B cell (primary cell): Measurements from ENCODE around the gene TGFBR3. TPM values are rescaled to one million over a fixed set of nuclear protein-coding genes. Genes with fewer than 3 reads are reported as not detected.

ENCODE experiments used
- ATAC-seq: fragments of 200-7000 bp; cut with Tn5 transposase; one replicate; pipeline ENCODE4 v1.10.0; 2021; ENCODE audit warnings: low read depth, mild to moderate bottlenecking, moderate number of reproducible peaks, moderate library complexity
- CTCF ChIA-PET: fragments of 350-600 bp; sonication (Branson Sonifier 250); formaldehyde crosslinking; loops from one replicate; lab custom pipeline; 2021; ENCODE audit warnings: antibody characterized with exemption, inconsistent platforms; lab: Charles Lee
- POLR2A ChIA-PET: fragments of 350-600 bp; sonication (Branson Sonifier 250); formaldehyde crosslinking; loops from one replicate; lab custom pipeline; 2021; ENCODE audit warnings: antibody characterized with exemption; lab: Charles Lee
- DNase-seq: peaks from one replicate; pipeline ENCODE4 v3.0.0; 2013
- H2AFZ ChIP-seq: 2 replicates; pipeline ENCODE4 v1.6.1; 2012; ENCODE audit warnings: mild to moderate bottlenecking, low read depth, low read length; ENCODE audit not compliant: insufficient read depth, poor library complexity, severe bottlenecking
- H3K27ac ChIP-seq, 2 donors: 1 replicate in 1 of 2; 2 replicates in 1 of 2; pipeline ENCODE4 v1.5.1; 2012 to 2013; ENCODE audit warnings: low read length in 2 of 2, mild to moderate bottlenecking in 2 of 2, moderate library complexity in 1 of 2
- H3K27me3 ChIP-seq, 4 experiments: fragments of 200-600 bp in 1 of 4; sonication (generic) in 1 of 4; replicated peaks in 1 of 4; 1 replicate in 2 of 4; 2 replicates in 2 of 4; pipeline versions ENCODE4 v1.6.1 to v1.7.0; 2013 to 2016; ENCODE audit warnings: low read length in 3 of 4, mild to moderate bottlenecking in 2 of 4, mixed read lengths in 1 of 4, moderate library complexity in 1 of 4; ENCODE audit not compliant: insufficient read depth in 4 of 4, control insufficient read depth in 3 of 4; ENCODE audit errors: control extremely low read depth in 1 of 4
- H3K36me3 ChIP-seq, 2 experiments: replicated peaks in 1 of 2; 1 replicate in 1 of 2; 2 replicates in 1 of 2; pipeline versions ENCODE4 v1.6.1 to v1.7.1; 2013; ENCODE audit warnings: low read length in 1 of 2; ENCODE audit not compliant: insufficient read depth in 2 of 2, control insufficient read depth in 1 of 2; ENCODE audit errors: control extremely low read depth in 1 of 2, extremely low read depth in 1 of 2
- H3K4me1 ChIP-seq, 2 donors: fragments of 200-600 bp in 1 of 2; sonication (generic) in 1 of 2; 1 replicate in 1 of 2; 2 replicates in 1 of 2; pipeline versions ENCODE4 v1.5.1 to v1.6.1; 2013 to 2017; ENCODE audit warnings: low read length in 2 of 2; ENCODE audit not compliant: control insufficient read depth in 2 of 2, insufficient read depth in 2 of 2
- H3K4me2 ChIP-seq: replicated peaks from 2 replicates; pipeline ENCODE3; 2012; ENCODE audit warnings: mild to moderate bottlenecking, low read depth, low read length; ENCODE audit not compliant: poor library complexity, severe bottlenecking
- H3K4me3 ChIP-seq, 5 experiments: fragments of 200-600 bp in 1 of 5; sonication (generic) in 1 of 5; 1 replicate in 3 of 5; 2 replicates in 2 of 5; pipeline versions ENCODE4 v1.5.1 to v1.7.0; 2011 to 2016; ENCODE audit warnings: low read length in 4 of 5, mild to moderate bottlenecking in 4 of 5, low read depth in 2 of 5, control low read depth in 1 of 5, moderate library complexity in 1 of 5; ENCODE audit not compliant: insufficient read depth in 1 of 5; ENCODE audit errors: control extremely low read depth in 1 of 5, extremely low read depth in 1 of 5
- H3K79me2 ChIP-seq: fragments of 200-600 bp; sonication (generic); one replicate; pipeline ENCODE4 v1.6.0; 2016; ENCODE audit warnings: low read length; ENCODE audit not compliant: control insufficient read depth, insufficient read depth
- H3K9ac ChIP-seq: fragments of 200-600 bp; sonication (generic); 2 replicates; pipeline ENCODE4 v1.6.1; 2017; ENCODE audit warnings: mild to moderate bottlenecking, low read length, moderate library complexity
- H3K9me3 ChIP-seq, 3 donors: one replicate each; pipeline versions ENCODE4 v1.6.1 to v1.7.1; 2013; ENCODE audit warnings: low read length in 2 of 3; ENCODE audit not compliant: control insufficient read depth in 2 of 3, insufficient read depth in 1 of 3; ENCODE audit errors: control extremely low read depth in 1 of 3
- H4K20me1 ChIP-seq: 2 replicates; pipeline ENCODE4 v1.6.0; 2012; ENCODE audit warnings: mild to moderate bottlenecking, low read length; ENCODE audit not compliant: insufficient read depth, control insufficient read depth, poor library complexity, severe bottlenecking
- H3K27ac Mint-ChIP-seq: one replicate; pipeline ENCODE4 v1.8.0; 2021; ENCODE audit warnings: mixed read lengths
- H3K27me3 Mint-ChIP-seq: one replicate; pipeline ENCODE4 v1.8.0; 2021; ENCODE audit warnings: mixed read lengths
- H3K4me1 Mint-ChIP-seq: one replicate; pipeline ENCODE4 v1.8.0; 2021; ENCODE audit warnings: mixed read lengths
- H3K4me3 Mint-ChIP-seq: one replicate; pipeline ENCODE4 v1.8.0; 2021; ENCODE audit warnings: mixed read lengths
- H3K9me3 Mint-ChIP-seq: one replicate; pipeline ENCODE4 v1.8.0; 2022; ENCODE audit warnings: mixed read lengths; ENCODE audit not compliant: insufficient read depth
- CTCF ChIP-seq: fragments of 200-600 bp; IDR thresholded peaks from one replicate; pipeline ENCODE4 v1.8.0; 2022; ENCODE audit warnings: antibody characterized with exemption, mild to moderate bottlenecking
- EZH2 ChIP-seq: IDR thresholded peaks from 2 replicates; pipeline ENCODE4 v1.6.1; 2012; ENCODE audit warnings: borderline replicate concordance, low read depth, mild to moderate bottlenecking, moderate library complexity, low read length; ENCODE audit not compliant: insufficient read depth, poor library complexity, severe bottlenecking
- WGBS: methylation state at CpG from one replicate; pipeline ENCODE4 v1.1.5; 2013; ENCODE audit warnings: missing lambda C conversion rate; ENCODE audit not compliant: insufficient coverage; 5-methylcytosine and 5-hydroxymethylcytosine counted together
- intact Hi-C: fragments of 100-400 bp; cut with micrococcal nuclease; formaldehyde crosslinking; loops from one replicate; pipeline ENCODE4 v1.10.0; 2022
- polyA plus RNA-seq: library from polyadenylated mRNA; depleted of rRNA; stranded (reverse); fragments of >200 nt; gene quantifications from 2 replicates; pipeline ENCODE4 v1.2.3, GENCODE V29; 2012
- total RNA-seq, 2 donors: library from RNA; stranded (reverse); fragments of 120-200 nt in 1 of 2; gene quantifications; 1 replicate in 1 of 2; 2 replicates in 1 of 2; pipeline versions ENCODE4 v1.2.3 to v1.2.4, GENCODE V29; 2013 to 2022

Gene TGFBR3
- total and polyA plus RNA-seq, 2 donors (not counting 1 experiment from before 2014, with no cell fraction given) = 0.10 to 0.12 TPM

GRCh38 chr1:91774520-91775203 lies 111.3 kb downstream of the TGFBR3 start:
- H3K36me3 ChIP-seq = no peaks in the 10 kb centered on the region
- no peaks in the 10 kb centered on the region for H3K27me3 Mint-ChIP-seq
- H3K9me3 Mint-ChIP-seq = no peaks in the 10 kb centered on the region
- no peaks in the 10 kb centered on the region for H3K27me3 ChIP-seq
- WGBS = 86% methylated on average over 3 of the region's 7 CpGs
- H3K4me3 Mint-ChIP-seq = no peak overlapping the region
- no peaks in the 10 kb centered on the region for H3K4me1 ChIP-seq
- H4K20me1 ChIP-seq = no peaks in the 10 kb centered on the region
- H3K4me2 ChIP-seq = no peak overlapping the region
- H3K27ac Mint-ChIP-seq = no peak overlapping the region
- CTCF ChIA-PET = no interaction called here
- H3K27ac ChIP-seq = no peak overlapping the region
- no peak overlapping the region for H3K4me3 ChIP-seq
- no peak overlapping the region for H2AFZ ChIP-seq
- TF ChIP-seq EZH2 (no peak), CTCF (no peak)
- no peak for DNase-seq
- intact Hi-C loops = no loop called here
- no peaks in the 10 kb centered on the region for H3K4me1 Mint-ChIP-seq
- H3K9ac ChIP-seq = no peak overlapping the region
- no peaks in the 10 kb centered on the region for H3K9me3 ChIP-seq
- POLR2A ChIA-PET = no interaction called here
- H3K79me2 ChIP-seq = no peaks in the 10 kb centered on the region
- ATAC-seq = no peak

GRCh38 chr1:91771717-91772116 lies 114.2 kb downstream of the TGFBR3 start:
- H3K9me3 Mint-ChIP-seq = no peaks in the 10 kb centered on the region
- H3K4me1 Mint-ChIP-seq = no peaks in the 10 kb centered on the region
- no peaks in the 10 kb centered on the region for H3K27me3 Mint-ChIP-seq
- no peaks in the 10 kb centered on the region for H3K9me3 ChIP-seq
- H3K27me3 ChIP-seq = no peaks in the 10 kb centered on the region
- H2AFZ ChIP-seq = no peak overlapping the region
- H3K4me3 ChIP-seq = no peak overlapping the region
- CTCF ChIA-PET = no interaction called here
- POLR2A ChIA-PET = no interaction called here
- no peak overlapping the region for H3K27ac Mint-ChIP-seq
- TF ChIP-seq EZH2 (no peak), CTCF (no peak)
- no peaks in the 10 kb centered on the region for H3K79me2 ChIP-seq
- no peaks in the 10 kb centered on the region for H3K36me3 ChIP-seq
- H4K20me1 ChIP-seq = no peaks in the 10 kb centered on the region
- no peak overlapping the region for H3K4me2 ChIP-seq
- H3K4me3 Mint-ChIP-seq = no peak overlapping the region
- intact Hi-C loops = no loop called here
- H3K27ac ChIP-seq = no peak overlapping the region
- WGBS = 100% methylated on average over 2 of the region's 2 CpGs
- H3K4me1 ChIP-seq = no peaks in the 10 kb centered on the region
- H3K9ac ChIP-seq = no peak overlapping the region
- ATAC-seq (no peak), DNase-seq (no peak)
